H1 (cell line): ENCODE data around the gene MYH3. TPM values are rescaled to one million over a fixed set of nuclear protein-coding genes. Genes with fewer than 3 reads are reported as not detected.

Experiments used
- CTCF ChIA-PET: fragments of 300-600 bp; sonication (Branson Sonifier 250); formaldehyde crosslinking; loops from one replicate; lab custom pipeline; 2021; ENCODE audit not compliant: partially characterized antibody; lab: Charles Lee
- POLR2A ChIA-PET: fragments of 300-600 bp; sonication (Branson Sonifier 250); formaldehyde crosslinking; loops from one replicate; lab custom pipeline; 2021; ENCODE audit warnings: inconsistent platforms; ENCODE audit not compliant: partially characterized antibody; lab: Charles Lee
- DNase-seq, 2 experiments: peaks; one replicate each; pipeline versions ENCODE4 v3.0.0 to v3.0.0-alpha.2; 2010 to 2022; ENCODE audit warnings: low spot score in 2 of 2, low read depth in 1 of 2, mixed read lengths in 1 of 2
- FAIRE-seq: peaks from 2 replicates; lab custom pipeline; 2011; peaks lifted over from hg19 to GRCh38; lab: Jason Lieb, UNC
- H2AFZ ChIP-seq: 2 replicates; pipeline ENCODE4 v1.8.1; 2012; ENCODE audit warnings: low read length, inconsistent platforms
- H2AK5ac ChIP-seq: 2 replicates; pipeline ENCODE4 v1.6.1; 2013; ENCODE audit warnings: low read depth, low read length
- H2BK120ac ChIP-seq: replicated peaks from 2 replicates; pipeline ENCODE3; 2013; ENCODE audit warnings: low read depth, low read length, inconsistent platforms
- H2BK12ac ChIP-seq: 2 replicates; pipeline ENCODE4 v1.6.1; 2013; ENCODE audit warnings: low read depth, low read length
- H2BK15ac ChIP-seq: 2 replicates; pipeline ENCODE4 v1.6.1; 2013; ENCODE audit warnings: low read length
- H2BK20ac ChIP-seq: 2 replicates; pipeline ENCODE4 v1.6.1; 2013; ENCODE audit warnings: low read length
- H2BK5ac ChIP-seq: 2 replicates; pipeline ENCODE4 v1.6.1; 2013; ENCODE audit warnings: low read depth, low read length
- H3K14ac ChIP-seq: 2 replicates; pipeline ENCODE4 v1.6.1; 2013; ENCODE audit warnings: inconsistent platforms; ENCODE audit not compliant: insufficient read length
- H3K18ac ChIP-seq: 2 replicates; pipeline ENCODE4 v1.6.1; 2013; ENCODE audit warnings: low read length; ENCODE audit errors: extremely low read depth
- H3K23ac ChIP-seq: 2 replicates; pipeline ENCODE4 v1.6.1; 2013; ENCODE audit warnings: inconsistent platforms; ENCODE audit not compliant: insufficient read length
- H3K23me2 ChIP-seq: 2 replicates; pipeline ENCODE4 v1.6.1; 2013; ENCODE audit warnings: low read depth, low read length
- H3K27ac ChIP-seq: 2 replicates; pipeline ENCODE4 v1.6.1; 2011; ENCODE audit warnings: low read depth, low read length, inconsistent platforms
- H3K27me3 ChIP-seq, 4 experiments: replicated peaks in 1 of 4; 1 replicate in 1 of 4; 2 replicates in 3 of 4; pipeline versions ENCODE4 v1.6.1 to v1.8.1; 2011 to 2013; ENCODE audit warnings: low read length in 3 of 4, mild to moderate bottlenecking in 3 of 4, inconsistent platforms in 2 of 4, mixed read lengths in 2 of 4, moderate library complexity in 1 of 4; ENCODE audit not compliant: control insufficient read depth in 3 of 4, insufficient read depth in 3 of 4; ENCODE audit errors: extremely low read depth in 1 of 4
- H3K36me3 ChIP-seq, 4 experiments: 2 replicates each; pipeline versions ENCODE4 v1.6.1 to v1.8.1; 2011 to 2013; ENCODE audit warnings: mild to moderate bottlenecking in 4 of 4, low read length in 3 of 4, moderate library complexity in 2 of 4, control low read depth in 1 of 4, inconsistent platforms in 1 of 4; ENCODE audit not compliant: insufficient read depth in 4 of 4, control insufficient read depth in 2 of 4
- H3K4ac ChIP-seq: replicated peaks from 2 replicates; pipeline ENCODE3; 2013; ENCODE audit warnings: low read length, low read depth, mixed read lengths, inconsistent platforms; ENCODE audit not compliant: insufficient read length
- H3K4me1 ChIP-seq, 4 experiments: replicated peaks in 1 of 4; 1 replicate in 1 of 4; 2 replicates in 3 of 4; pipeline versions ENCODE4 v1.6.1 to v1.8.1; 2011 to 2013; ENCODE audit warnings: low read length in 3 of 4, inconsistent platforms in 2 of 4, mixed read lengths in 1 of 4; ENCODE audit not compliant: insufficient read depth in 4 of 4, control insufficient read depth in 3 of 4
- H3K4me2 ChIP-seq, 2 experiments: 2 replicates each; pipeline versions ENCODE4 v1.6.1 to v1.8.1; 2011 to 2013; ENCODE audit warnings: low read depth in 2 of 2, low read length in 2 of 2, control low read depth in 1 of 2, inconsistent platforms in 1 of 2, mild to moderate bottlenecking in 1 of 2; ENCODE audit not compliant: insufficient read depth in 1 of 2
- H3K4me3 ChIP-seq, 4 experiments: fragments of 200-600, 300-600 bp in 1 of 4; sonication (generic), shearing (Covaris generic), sonication (Bioruptor Twin) in 1 of 4; 2 replicates each; pipeline versions ENCODE4 v1.5.1 to v1.8.1; 2011 to 2016; ENCODE audit warnings: low read length in 4 of 4, low read depth in 3 of 4, control low read depth in 2 of 4, inconsistent platforms in 2 of 4, mild to moderate bottlenecking in 2 of 4, mixed read lengths in 1 of 4, moderate library complexity in 1 of 4; ENCODE audit not compliant: insufficient read depth in 2 of 4; ENCODE audit errors: extremely low read depth in 1 of 4
- H3K56ac ChIP-seq: replicated peaks from 2 replicates; pipeline ENCODE3; 2013; ENCODE audit warnings: low read depth, mild to moderate bottlenecking, mixed read lengths, low read length, inconsistent platforms; ENCODE audit not compliant: insufficient read length
- H3K79me1 ChIP-seq: 2 replicates; pipeline ENCODE4 v1.6.1; 2013; ENCODE audit warnings: low read depth, low read length, control low read depth
- H3K79me2 ChIP-seq, 2 experiments: 2 replicates each; pipeline versions ENCODE4 v1.6.1 to v1.8.1; 2012 to 2013; ENCODE audit warnings: low read length in 2 of 2, mild to moderate bottlenecking in 2 of 2, inconsistent platforms in 1 of 2; ENCODE audit not compliant: insufficient read depth in 2 of 2, control insufficient read depth in 1 of 2
- H3K9ac ChIP-seq, 4 experiments: replicated peaks in 1 of 4; 1 replicate in 1 of 4; 2 replicates in 3 of 4; pipeline versions ENCODE4 v1.6.1 to v1.8.1; 2011 to 2013; ENCODE audit warnings: low read depth in 3 of 4, low read length in 3 of 4, control low read depth in 2 of 4, mild to moderate bottlenecking in 2 of 4, moderate library complexity in 2 of 4, inconsistent platforms in 1 of 4; ENCODE audit errors: extremely low read depth in 1 of 4
- H3K9me3 ChIP-seq, 2 experiments: 2 replicates each; pipeline versions ENCODE4 v1.6.1 to v1.8.1; 2012 to 2013; ENCODE audit warnings: mild to moderate bottlenecking in 2 of 2, moderate library complexity in 2 of 2, control low read depth in 1 of 2, inconsistent platforms in 1 of 2, low read depth in 1 of 2, low read length in 1 of 2, mixed read lengths in 1 of 2; ENCODE audit not compliant: insufficient read depth in 2 of 2
- H4K20me1 ChIP-seq, 2 experiments: replicated peaks in 1 of 2; 2 replicates each; pipeline versions ENCODE3 to v1.8.1; 2011 to 2013; ENCODE audit warnings: inconsistent platforms in 2 of 2, low read length in 2 of 2, mild to moderate bottlenecking in 1 of 2; ENCODE audit not compliant: insufficient read depth in 2 of 2, control insufficient read depth in 1 of 2
- H4K5ac ChIP-seq: 2 replicates; pipeline ENCODE4 v1.6.1; 2013; ENCODE audit warnings: low read length, low read depth, mixed read lengths, inconsistent platforms; ENCODE audit not compliant: insufficient read length
- H4K8ac ChIP-seq: 2 replicates; pipeline ENCODE4 v1.8.0; 2013; ENCODE audit warnings: mild to moderate bottlenecking, moderate library complexity, low read length, inconsistent platforms; ENCODE audit not compliant: insufficient read depth; ENCODE audit errors: extremely low read depth
- H4K91ac ChIP-seq: replicated peaks from 2 replicates; pipeline ENCODE3; 2013; ENCODE audit warnings: low read length, mixed read lengths, inconsistent platforms; ENCODE audit not compliant: insufficient read length
- GABPA ChIP-seq: IDR thresholded peaks from 2 replicates; pipeline ENCODE4 v1.6.1; 2011; ENCODE audit warnings: mild to moderate bottlenecking, low read length, moderate library complexity, borderline replicate concordance; ENCODE audit not compliant: insufficient read depth
- RNF2 ChIP-seq: fragments of 200-900, 300-1000 bp; sonication (generic); IDR thresholded peaks from 2 replicates; pipeline ENCODE4 v1.7.1; 2016; ENCODE audit warnings: borderline replicate concordance, low read depth, mild to moderate bottlenecking, antibody characterized with exemption, low read length; ENCODE audit not compliant: poor library complexity, severe bottlenecking; ENCODE audit errors: missing control alignments
- ZNF274 ChIP-seq: IDR thresholded peaks from 2 replicates; pipeline ENCODE4 v1.7.0; 2012; ENCODE audit warnings: low read length, borderline replicate concordance; ENCODE audit errors: extremely low read depth
- WGBS, 2 experiments: shearing (Covaris generic) in 1 of 2; methylation state at CpG; one replicate each; pipeline versions ENCODE4 v1.1.6 to v1.1.7; 2013 to 2015; ENCODE audit warnings: low lambda C conversion rate in 2 of 2, mixed read lengths in 2 of 2, inconsistent platforms in 1 of 2, low coverage in 1 of 2, missing lambda C conversion rate in 1 of 2; ENCODE audit not compliant: insufficient replicate concordance in 2 of 2, insufficient coverage in 1 of 2, insufficient read length in 1 of 2; ENCODE audit errors: extremely low coverage in 1 of 2, missing lambda C conversion rate in 1 of 2; 5-methylcytosine and 5-hydroxymethylcytosine counted together
- polyA plus RNA-seq, 7 experiments: library from polyadenylated mRNA; depleted of rRNA in 3 of 7; stranded (reverse) in 5 of 7; unstranded in 2 of 7; fragments of >200 nt in 5 of 7; fragments of 200-250 nt in 2 of 7; gene quantifications; 1 replicate in 5 of 7; 2 replicates in 1 of 7; 4 replicates in 1 of 7; pipeline versions ENCODE4 v1.2.1 to v1.2.3, GENCODE V29; 2011 to 2013; ENCODE audit warnings: missing spikeins in 2 of 7, mixed read lengths in 2 of 7
- total RNA-seq: library from RNA; stranded (reverse); fragmentation: NEBNext Ultra II Directional; extraction: Animal tissue kit (Norgen Biotek cat#: 25700); gene quantifications from 2 replicates; pipeline ENCODE4 v1.2.1, GENCODE V29; 2021

The MYH3 gene
- total and polyA plus RNA-seq, 2 of the 8 experiments (the other 6 are each of a cell fraction or from before 2014, with no cell fraction given) = 0.65 to 1.8 TPM

DNA sequence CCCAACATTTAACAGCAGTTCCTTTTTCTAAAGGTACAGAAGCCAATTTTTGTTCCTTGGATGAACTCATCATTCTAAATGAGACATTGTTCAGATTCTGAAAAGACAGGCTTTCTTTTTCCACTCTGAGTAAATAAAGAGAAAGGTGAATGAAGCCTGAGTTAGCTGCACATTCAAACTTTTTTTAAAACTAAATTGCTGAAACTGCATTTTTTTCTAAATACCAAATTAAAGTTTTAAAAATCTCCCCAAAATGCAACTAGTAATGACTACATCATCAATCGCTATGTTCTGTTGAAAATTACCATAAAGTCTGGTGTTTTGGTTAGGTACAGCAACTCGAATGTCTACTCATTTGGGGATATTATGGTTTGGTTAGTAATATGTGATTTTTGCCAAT is 30.4 kb upstream of the MYH3 start:
- peaks cover 18 to 86% (median 56%) of the 10 kb centered on the region in 4 experiments for H3K36me3 ChIP-seq

More for the DNA sequence above, 30.4 kb upstream of the MYH3 start:
- Histone ChIP-seq H3K4me3 (no peak overlapping the region), H4K91ac (no peak overlapping the region), H3K18ac (no peak overlapping the region), H2AK5ac (no peak overlapping the region), H3K9me3 (no peaks in the 10 kb centered on the region), H3K27me3 (no peaks in the 10 kb centered on the region), H4K5ac (no peak overlapping the region), H3K9ac (no peak overlapping the region), H4K20me1 (peaks cover 6 to 9% of the 10 kb centered on the region in 2 experiments), H2BK5ac (no peak overlapping the region), H4K8ac (no peak overlapping the region), H3K79me1 (no peaks in the 10 kb centered on the region), H3K79me2 (peaks cover 0 to 50% of the 10 kb centered on the region in 2 experiments), H3K23me2 (no peaks in the 10 kb centered on the region), H2BK15ac (no peak overlapping the region), H3K14ac (no peak overlapping the region), H3K4me2 (no peak overlapping the region), H3K27ac (no peak overlapping the region), H3K56ac (no peak overlapping the region), H2BK12ac (no peak overlapping the region), H2BK120ac (no peak overlapping the region), H3K4ac (no peak overlapping the region), H2AFZ (no peak overlapping the region), H3K4me1 (no peaks in the 10 kb centered on the region), H3K23ac (no peak overlapping the region), H2BK20ac (no peak overlapping the region)
- POLR2A ChIA-PET = no interaction called here
- CTCF ChIA-PET = interaction anchor here (1.3 kb wide), 2 partner anchors 41 to 58 kb away, joined by 3 read pairs; no protein-coding TSS in a partner anchor
- WGBS, 2 experiments = 91% methylated on average over 2 of the region's 2 CpGs; no CpG with 5 or more reads in 1 of the 2 experiments
- TF ChIP-seq GABPA (no peak), RNF2 (no peak), ZNF274 (no peak)
- DNase-seq = no peak
- FAIRE-seq = no peak
